ENCODE results near the gene CCND1. TPM values are rescaled to one million over a fixed set of nuclear protein-coding genes. Genes with fewer than 3 reads are reported as not detected.
A peak's percentile ranks its signal among the peaks of the same experiment; 100 is the strongest.

CCND1 gene
- total and polyA plus RNA-seq, 7 donors = 7.7 to 56.8 (median 15.0) TPM

DNA sequence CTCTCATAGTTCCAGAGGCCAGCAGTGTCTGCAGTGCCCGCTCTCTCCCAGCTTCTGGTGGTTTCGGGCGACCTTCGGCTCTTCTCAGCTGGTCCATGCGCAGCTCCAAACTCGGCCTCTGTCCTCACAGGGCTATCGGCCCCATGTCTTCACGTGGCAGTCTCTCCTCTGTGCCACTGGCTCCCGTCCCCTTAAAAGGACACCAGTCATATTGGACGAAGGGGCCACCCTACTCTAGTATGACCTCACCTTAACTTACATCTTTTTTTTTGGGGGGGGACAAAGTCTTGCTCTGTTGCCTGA, 20.4 kb downstream of the CCND1 start:
- H3K27ac ChIP-seq = no peak overlapping the region
- peaks cover 0 to 46% (median 10%) of the 10 kb centered on the region in 4 donors for H3K36me3 ChIP-seq
- H3K4me1 ChIP-seq = peaks cover 0 to 10% (median 3%) of the 10 kb centered on the region in 4 donors
- WGBS, 2 donors = 75 to 94% methylated on average over 10 of the region's 10 CpGs
- no peak overlapping the region for H3K4me3 ChIP-seq
- no peaks in the 10 kb centered on the region for H3K9me3 ChIP-seq
- no peaks in the 10 kb centered on the region for H3K27me3 ChIP-seq
- TF ChIP-seq POLR2A (IDR thresholded peaks at IDR 0.05) = no peak
- TF ChIP-seq POLR2AphosphoS5 (IDR thresholded peaks at IDR 0.05) = no peak
- TF ChIP-seq, protein P1, sequence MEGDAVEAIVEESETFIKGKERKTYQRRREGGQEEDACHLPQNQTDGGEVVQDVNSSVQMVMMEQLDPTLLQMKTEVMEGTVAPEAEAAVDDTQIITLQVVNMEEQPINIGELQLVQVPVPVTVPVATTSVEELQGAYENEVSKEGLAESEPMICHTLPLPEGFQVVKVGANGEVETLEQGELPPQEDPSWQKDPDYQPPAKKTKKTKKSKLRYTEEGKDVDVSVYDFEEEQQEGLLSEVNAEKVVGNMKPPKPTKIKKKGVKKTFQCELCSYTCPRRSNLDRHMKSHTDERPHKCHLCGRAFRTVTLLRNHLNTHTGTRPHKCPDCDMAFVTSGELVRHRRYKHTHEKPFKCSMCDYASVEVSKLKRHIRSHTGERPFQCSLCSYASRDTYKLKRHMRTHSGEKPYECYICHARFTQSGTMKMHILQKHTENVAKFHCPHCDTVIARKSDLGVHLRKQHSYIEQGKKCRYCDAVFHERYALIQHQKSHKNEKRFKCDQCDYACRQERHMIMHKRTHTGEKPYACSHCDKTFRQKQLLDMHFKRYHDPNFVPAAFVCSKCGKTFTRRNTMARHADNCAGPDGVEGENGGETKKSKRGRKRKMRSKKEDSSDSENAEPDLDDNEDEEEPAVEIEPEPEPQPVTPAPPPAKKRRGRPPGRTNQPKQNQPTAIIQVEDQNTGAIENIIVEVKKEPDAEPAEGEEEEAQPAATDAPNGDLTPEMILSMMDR (IDR thresholded peaks at IDR 0.05) = no peak
- TF ChIP-seq EP300 (IDR thresholded peaks at IDR 0.05) = no peak
- intact Hi-C loops (cut with DNase I) = no loop called here
- DNase-seq = no peak

DNA sequence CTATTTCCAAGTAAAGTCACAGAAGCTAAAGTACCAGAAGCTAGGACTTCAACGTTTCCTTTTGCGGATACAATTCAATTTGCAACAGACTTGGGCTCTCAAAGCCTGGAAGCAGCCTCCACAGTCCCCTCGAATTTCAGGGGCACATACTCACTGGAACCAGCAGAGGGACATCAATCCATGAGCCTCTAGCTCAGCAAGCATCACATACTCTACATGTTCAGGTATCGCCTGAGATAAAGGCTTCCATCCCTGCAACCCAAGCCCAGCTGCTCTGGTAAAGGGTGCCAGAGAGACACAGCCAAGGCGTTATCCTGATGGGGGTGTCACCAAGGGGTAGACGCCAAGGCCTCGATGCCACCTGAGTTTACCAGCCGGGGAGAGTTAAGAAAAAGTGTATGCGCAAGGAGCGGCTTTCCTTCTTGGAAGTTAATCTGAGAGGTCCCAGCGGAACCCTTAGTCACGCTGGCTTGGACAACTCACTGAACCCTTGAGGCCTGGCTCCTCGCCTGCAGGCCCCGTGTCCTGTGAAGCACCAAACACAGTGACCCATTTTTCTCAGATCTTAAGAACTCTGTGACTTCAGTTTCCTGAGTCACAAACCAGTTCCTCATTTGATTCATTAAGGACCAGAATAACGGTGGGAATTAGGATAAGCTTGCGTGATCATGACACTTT, 21.2 kb downstream of the CCND1 start:
- 87 to 90% methylated on average over 16 of the region's 16 CpGs for WGBS, 2 donors
- TF ChIP-seq EP300 (IDR thresholded peaks at IDR 0.05) (no peak), POLR2A (IDR thresholded peaks at IDR 0.05) (no peak), POLR2AphosphoS5 (IDR thresholded peaks at IDR 0.05) (no peak)
- TF ChIP-seq, protein P1 (IDR thresholded peaks at IDR 0.05) = no peak
- H3K27ac ChIP-seq = no peak overlapping the region
- no peak overlapping the region for H3K4me3 ChIP-seq
- no peak for DNase-seq
- intact Hi-C loops (cut with DNase I) = no loop called here
- H3K36me3 ChIP-seq = peaks cover 0 to 54% (median 13%) of the 10 kb centered on the region in 4 donors
- no peaks in the 10 kb centered on the region for H3K9me3 ChIP-seq
- H3K4me1 ChIP-seq = peaks cover 0 to 10% (median 3%) of the 10 kb centered on the region in 4 donors
- H3K27me3 ChIP-seq = no peaks in the 10 kb centered on the region

DNA sequence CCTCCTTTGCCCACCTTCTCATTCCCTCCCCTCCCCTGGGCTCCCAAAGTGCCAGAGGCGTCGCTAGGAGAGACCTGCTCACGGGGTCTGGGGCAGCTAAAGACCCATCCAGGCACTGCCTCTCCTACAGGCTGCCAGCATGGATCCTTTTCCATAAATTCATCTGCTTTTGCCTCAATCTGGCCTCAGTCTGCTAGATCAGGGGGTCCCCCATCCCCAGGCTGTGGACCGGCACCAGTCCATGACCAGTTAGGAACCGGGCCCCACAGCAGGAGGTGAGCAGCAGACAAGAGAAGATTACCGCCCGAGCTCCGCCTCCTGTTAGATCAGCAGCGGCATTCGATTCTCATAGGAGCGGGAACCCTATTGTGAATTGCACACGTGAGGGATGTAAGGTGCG, 21.9 kb downstream of the CCND1 start:
- peak; percentile 40 for DNase-seq
- peaks cover 0 to 8% (median 2%) of the 10 kb centered on the region in 4 donors for H3K4me1 ChIP-seq
- TF ChIP-seq EP300 (IDR thresholded peaks at IDR 0.05) (no peak), POLR2AphosphoS5 (IDR thresholded peaks at IDR 0.05) (no peak), POLR2A (IDR thresholded peaks at IDR 0.05) (no peak)
- TF ChIP-seq, protein P1 (IDR thresholded peaks at IDR 0.05) = no peak
- intact Hi-C loops (cut with DNase I) = no loop called here
- H3K27me3 ChIP-seq = no peaks in the 10 kb centered on the region
- H3K4me3 ChIP-seq = no peak overlapping the region
- H3K9me3 ChIP-seq = no peaks in the 10 kb centered on the region
- H3K36me3 ChIP-seq = peaks cover 0 to 60% (median 13%) of the 10 kb centered on the region in 4 donors
- H3K27ac ChIP-seq = no peak overlapping the region
- WGBS, 2 donors = 95% methylated on average over 13 of the region's 13 CpGs

DNA sequence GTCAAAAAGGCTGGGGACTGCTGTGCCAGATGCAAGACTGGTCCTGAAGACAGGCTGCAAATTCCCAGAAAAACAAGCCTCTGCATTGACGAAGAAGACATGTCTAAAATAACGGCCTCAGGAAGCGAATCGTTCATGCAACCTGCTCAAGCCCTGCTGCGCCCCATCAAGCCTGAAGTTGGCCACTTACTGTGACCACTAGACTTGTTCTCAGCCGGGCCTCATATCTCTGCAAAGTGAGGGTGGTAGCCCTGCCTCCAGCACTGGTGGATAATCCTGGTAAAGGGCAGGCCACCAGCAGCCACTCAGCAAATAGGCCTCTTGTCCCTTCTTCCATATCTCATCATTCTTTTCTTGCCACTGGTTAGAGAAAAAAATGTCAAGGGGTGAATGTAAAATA, 22.4 kb downstream of the CCND1 start:
- Histone ChIP-seq H3K36me3 (peaks cover 0 to 65% (median 13%) of the 10 kb centered on the region in 4 donors), H3K27me3 (no peaks in the 10 kb centered on the region), H3K9me3 (no peaks in the 10 kb centered on the region), H3K27ac (no peak overlapping the region), H3K4me1 (peaks cover 0 to 3% (median 0%) of the 10 kb centered on the region in 4 donors), H3K4me3 (no peak overlapping the region)
- peak; percentile 22 for DNase-seq
- TF ChIP-seq, protein P1 (IDR thresholded peaks at IDR 0.05) = no peak
- TF ChIP-seq EP300 (IDR thresholded peaks at IDR 0.05) (no peak), POLR2A (IDR thresholded peaks at IDR 0.05) (no peak), POLR2AphosphoS5 (IDR thresholded peaks at IDR 0.05) (no peak)
- intact Hi-C loops (cut with DNase I) = no loop called here
- 93 to 95% methylated on average over 6 of the region's 6 CpGs for whole genome bisulfite sequencing, 2 donors
